Right lobe of liver (tissue), 4 donors: Measurements from ENCODE around the gene GCKR.

Experiments used
- POLR2A ChIP-seq: fragments of 450-650 bp; IDR thresholded peaks from one replicate; pipeline ENCODE4 v1.6.1; 2017; ENCODE audit warnings: antibody characterized with exemption, mild to moderate bottlenecking
- TF ChIP-seq, protein P1 (sequence below), 4 donors: fragments of 200-600 bp in 3 of 4; fragments of 450-650 bp in 1 of 4; IDR thresholded peaks; one replicate each; pipeline versions ENCODE4 v1.5.1 to v1.8.0; 2016 to 2022; ENCODE audit warnings: antibody characterized with exemption in 4 of 4, mild to moderate bottlenecking in 2 of 4
- donor health status: DM: no; HTN: no; CAD: no.
- donor health status: DM: no; HTN: no; CAD: no.
- donor health status: DM: no; HTN: yes; CAD: no.

DNA sequence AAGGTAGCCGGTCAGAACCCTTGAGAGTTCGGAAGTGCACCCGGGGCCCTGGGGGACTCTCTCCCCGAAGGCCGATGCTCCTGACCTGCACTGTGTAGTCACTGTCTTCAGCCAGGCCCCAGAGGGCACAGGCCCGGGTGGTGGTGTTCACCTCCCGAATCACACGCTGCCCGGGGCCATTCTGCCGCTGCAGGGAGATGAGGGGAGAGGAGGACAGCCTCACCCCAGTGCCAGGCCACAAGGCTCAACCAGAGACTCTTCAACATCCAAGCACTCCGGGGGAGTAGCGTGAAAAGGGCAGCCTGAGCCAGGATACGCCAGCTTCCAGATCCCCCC, 2.7 kb upstream of the GCKR start:
- no peak for TF ChIP-seq POLR2A
- TF ChIP-seq, protein P1, sequence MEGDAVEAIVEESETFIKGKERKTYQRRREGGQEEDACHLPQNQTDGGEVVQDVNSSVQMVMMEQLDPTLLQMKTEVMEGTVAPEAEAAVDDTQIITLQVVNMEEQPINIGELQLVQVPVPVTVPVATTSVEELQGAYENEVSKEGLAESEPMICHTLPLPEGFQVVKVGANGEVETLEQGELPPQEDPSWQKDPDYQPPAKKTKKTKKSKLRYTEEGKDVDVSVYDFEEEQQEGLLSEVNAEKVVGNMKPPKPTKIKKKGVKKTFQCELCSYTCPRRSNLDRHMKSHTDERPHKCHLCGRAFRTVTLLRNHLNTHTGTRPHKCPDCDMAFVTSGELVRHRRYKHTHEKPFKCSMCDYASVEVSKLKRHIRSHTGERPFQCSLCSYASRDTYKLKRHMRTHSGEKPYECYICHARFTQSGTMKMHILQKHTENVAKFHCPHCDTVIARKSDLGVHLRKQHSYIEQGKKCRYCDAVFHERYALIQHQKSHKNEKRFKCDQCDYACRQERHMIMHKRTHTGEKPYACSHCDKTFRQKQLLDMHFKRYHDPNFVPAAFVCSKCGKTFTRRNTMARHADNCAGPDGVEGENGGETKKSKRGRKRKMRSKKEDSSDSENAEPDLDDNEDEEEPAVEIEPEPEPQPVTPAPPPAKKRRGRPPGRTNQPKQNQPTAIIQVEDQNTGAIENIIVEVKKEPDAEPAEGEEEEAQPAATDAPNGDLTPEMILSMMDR (IDR thresholded peaks at IDR 0.05): no peak
